Left cardiac atrium (tissue), 4 donors: ENCODE measurements around the gene RNLS. TPM values are rescaled to one million over a fixed set of nuclear protein-coding genes. Genes with fewer than 3 reads are reported as not detected.
"Not testable (repeated sequence)": the region's sequence is repeated elsewhere in the genome, so short reads cannot be mapped to it uniquely, and the experiment has no call there.

Experiments
- ATAC-seq, 2 donors: fragments of 200-7000 bp; cut with Tn5 transposase; one replicate each; pipeline ENCODE4 v1.9.1; 2020; ENCODE audit warnings: mild to moderate bottlenecking in 2 of 2, moderate library complexity in 2 of 2
- DNase-seq: peaks from one replicate; pipeline ENCODE4 v3.0.0-alpha.2; 2020
- intact Hi-C, 2 donors: fragments of 100-400 bp; cut with DNase I; formaldehyde crosslinking; loops; one replicate each; pipeline versions ENCODE4 v1.14.1 to v1.15.1; 2022 to 2023
- total RNA-seq, 2 donors: library from RNA; stranded (reverse); fragmentation: NEBNext Ultra II Directional; extraction: Animal tissue kit (Norgen Biotek cat#: 25700); gene quantifications; one replicate each; pipeline ENCODE4 v1.2.1, GENCODE V29; 2021
- donor health status: DM: no; HTN: yes; CAD: no.
- donor health status: DM: no; HTN: yes; CAD: no; lungs with severe emphysema.
- donor health status: DM: yes; HTN: yes; CAD: no.
- donor health status: Dilated cardiomyopathy.

The RNLS gene
- total RNA-seq, 2 donors from 2014 or later, result 10.0 to 13.6 TPM

DNA sequence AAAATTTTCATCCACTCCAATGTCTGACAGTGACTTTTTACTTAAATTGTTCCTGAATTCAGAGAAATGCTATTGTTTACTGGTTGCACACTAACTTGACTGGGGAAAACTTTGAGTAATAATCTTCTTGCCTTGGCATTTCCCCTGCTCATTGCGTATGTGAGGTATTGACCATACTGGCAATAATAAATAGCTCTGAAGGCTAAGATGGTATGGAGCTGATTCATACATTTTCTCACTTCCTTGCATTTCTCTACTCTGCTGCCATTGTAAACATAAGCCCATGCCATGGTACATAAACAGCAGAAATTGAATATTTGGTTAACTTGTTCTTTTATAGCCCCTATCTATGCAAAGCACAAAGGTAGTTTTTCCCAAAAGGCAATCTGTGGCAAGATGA lies 290.0 kb downstream of the RNLS start:
- intact Hi-C loops, result no loop called here
- DNase-seq (no peak), ATAC-seq (no peak)

- DNase-seq (no peak), ATAC-seq (no peak)
- intact Hi-C loops, result no loop called here
These were observed 291.0 kb downstream of the RNLS start for GRCh38 chr10:88292185-88292514.

GRCh38 chr10:88291289-88292184 lies 291.6 kb downstream of the RNLS start:
- DNase-seq, result no peak
- intact Hi-C loops, result no loop called here
- ATAC-seq, result no peak

- intact Hi-C loops, result no loop called here
- no peak for DNase-seq
- ATAC-seq, result peak in 1 of 2 donors; percentile 23
These were observed 293.8 kb downstream of the RNLS start for GRCh38 chr10:88289342-88289741.

- DNase-seq, result no peak
- ATAC-seq, result no peak
- intact Hi-C loops, result no loop called here
These were observed 294.6 kb downstream of the RNLS start for GRCh38 chr10:88288320-88289059.

DNA sequence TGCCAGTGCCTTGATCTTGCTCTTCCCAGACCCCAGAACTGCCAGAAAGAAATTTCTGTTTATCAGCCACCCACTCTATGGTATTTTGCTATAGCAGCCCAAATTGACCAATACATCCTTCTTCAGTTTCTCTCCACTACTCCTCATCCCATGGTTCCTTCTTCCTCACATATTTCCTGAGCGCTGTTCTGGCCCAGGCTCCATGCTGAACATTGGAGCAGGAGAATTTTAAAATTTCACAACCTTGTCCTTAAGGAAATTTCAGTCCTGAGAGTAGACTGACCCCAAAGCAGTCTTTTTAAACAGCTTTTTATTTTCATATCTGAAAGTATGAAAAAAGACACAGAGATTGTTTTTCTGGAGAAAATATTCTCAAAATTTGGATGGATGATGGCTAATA lies 297.1 kb downstream of the RNLS start:
- no peak for DNase-seq
- intact Hi-C loops, result no loop called here
- no peak for ATAC-seq

- DNase-seq (no peak), ATAC-seq (peak in 1 of 2 donors; percentile 43)
- intact Hi-C loops, result no loop called here
These were observed 301.3 kb downstream of the RNLS start for GRCh38 chr10:88281592-88282347.

DNA sequence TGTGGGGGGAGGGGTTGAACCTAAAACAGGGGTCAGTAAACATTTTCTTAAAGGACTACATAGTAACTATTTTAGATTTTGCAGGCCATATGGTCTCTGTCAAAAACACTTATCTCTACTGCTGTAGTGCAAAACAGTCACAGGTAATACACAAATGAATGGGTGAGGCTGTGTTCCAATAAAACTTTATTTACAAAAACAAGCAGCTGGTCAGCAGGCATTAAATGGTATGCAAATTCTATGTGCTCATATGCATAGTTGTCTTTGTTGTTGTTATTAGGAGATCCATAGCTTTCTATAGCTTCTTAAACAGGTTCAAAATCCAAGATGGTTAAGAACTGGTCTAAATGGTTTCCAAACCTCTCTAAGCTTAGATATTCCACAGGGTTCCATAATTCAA lies 302.6 kb downstream of the RNLS start:
- intact Hi-C loops, result no loop called here
- DNase-seq, result no peak

DNA sequence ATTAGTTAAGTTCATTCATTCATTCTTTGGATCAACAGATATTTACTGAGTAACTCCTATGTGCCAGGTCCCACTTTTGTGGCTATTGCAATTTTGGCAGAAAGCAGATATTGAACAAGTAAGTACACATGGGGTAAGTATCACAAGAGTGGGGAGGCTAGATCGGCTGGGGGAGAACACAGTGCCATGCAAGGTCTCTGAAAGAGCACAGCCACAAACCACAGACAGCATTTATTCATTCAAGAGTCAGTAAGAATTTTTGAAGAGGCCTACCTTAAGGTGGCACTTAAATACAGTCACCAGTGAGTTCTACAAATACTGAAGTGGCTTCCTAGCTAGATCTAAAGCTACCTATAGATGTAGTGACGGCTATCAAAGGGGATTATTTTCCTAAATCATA lies 304.2 kb downstream of the RNLS start:
- intact Hi-C loops, result no loop called here
- no peak for ATAC-seq
- DNase-seq, result no peak

More for the DNA sequence above, 302.6 kb downstream of the RNLS start:
- ATAC-seq, result no peak

- ATAC-seq, intact Hi-C loops, DNase-seq: not testable (repeated sequence)
These were observed 306.2 kb downstream of the RNLS start for GRCh38 chr10:88276945-88277344.

- ATAC-seq, result no peak
- DNase-seq, result no peak
- intact Hi-C loops, result no loop called here
These were observed 308.8 kb downstream of the RNLS start for GRCh38 chr10:88274286-88274685.

- intact Hi-C loops, result no loop called here
- DNase-seq (no peak), ATAC-seq (no peak)
These were observed 309.6 kb downstream of the RNLS start for GRCh38 chr10:88273567-88273966.

GRCh38 chr10:88271761-88272543 lies 311.2 kb downstream of the RNLS start:
- peak; percentile 70 to 87 for ATAC-seq
- intact Hi-C loops, result no loop called here
- DNase-seq, result no peak

GRCh38 chr10:88270871-88271713 lies 312.0 kb downstream of the RNLS start:
- DNase-seq, result no peak
- intact Hi-C loops, result no loop called here
- ATAC-seq, result peak; percentile 33 to 83

- intact Hi-C loops, result no loop called here
- ATAC-seq (no peak), DNase-seq (no peak)
These were observed 312.9 kb downstream of the RNLS start for GRCh38 chr10:88270061-88270808.

DNA sequence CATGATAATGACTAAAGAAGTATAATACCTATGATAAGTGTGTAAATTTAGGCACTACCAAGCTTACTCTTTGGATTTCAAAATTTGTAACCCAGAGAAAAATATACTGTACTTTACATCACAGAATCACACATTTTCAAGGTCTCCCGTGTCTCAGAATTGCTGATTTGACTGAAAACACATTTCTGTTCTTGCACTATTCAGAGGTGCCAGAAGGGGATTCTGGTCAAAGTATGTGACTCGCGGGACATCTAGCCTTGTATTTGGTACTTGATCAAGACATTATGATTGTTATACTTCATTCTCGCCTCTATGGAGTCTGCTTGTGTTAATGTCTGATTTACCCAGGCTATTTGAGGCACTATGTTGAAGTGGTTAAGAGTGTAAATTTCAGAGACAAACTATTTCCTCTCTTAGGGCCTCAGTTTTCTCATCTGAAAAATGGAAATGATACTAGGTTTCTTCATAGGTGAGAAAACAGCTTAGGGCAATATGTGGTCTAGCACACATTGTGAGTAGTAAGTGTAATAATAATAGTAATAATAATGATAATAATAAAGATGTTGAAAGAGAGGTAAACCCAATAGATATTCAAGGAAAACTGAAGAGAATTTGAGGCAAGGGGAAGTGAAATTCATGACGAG lies 320.4 kb downstream of the RNLS start:
- DNase-seq (no peak), ATAC-seq (no peak)
- intact Hi-C loops, result no loop called here

DNA sequence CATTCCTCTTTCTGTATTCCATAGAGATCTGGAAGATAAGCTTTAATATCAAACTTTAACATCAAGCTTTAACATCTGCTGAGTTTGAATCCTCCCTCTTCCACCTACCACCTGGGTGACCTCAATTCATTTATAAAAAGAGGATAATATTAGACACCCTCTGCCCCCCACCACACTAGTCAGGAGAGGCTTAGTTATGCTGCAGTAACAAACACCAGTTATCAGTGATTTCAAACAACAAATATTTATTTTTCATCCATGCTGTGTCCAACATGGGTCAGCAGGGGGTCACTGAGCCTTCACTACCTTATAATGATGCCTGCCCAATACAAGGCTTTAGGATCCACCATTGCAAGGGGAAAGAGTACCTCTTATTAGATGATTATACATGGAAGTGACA lies 322.0 kb downstream of the RNLS start:
- intact Hi-C loops, result no loop called here
- DNase-seq, result no peak
- no peak for ATAC-seq
